ENCODE measurements around the gene CYB5R3. TPM values are rescaled to one million over a fixed set of nuclear protein-coding genes. Genes with fewer than 3 reads are reported as not detected.
"Not testable (repeated sequence)": the region's sequence is repeated elsewhere in the genome, so short reads cannot be mapped to it uniquely, and the experiment has no call there.

The CYB5R3 gene
- total RNA-seq, 4 donors from 2014 or later, result 52.6 to 120 (median 75.5) TPM

- H3K4me3 ChIP-seq (replicated peaks in 1 of 3), result no peak overlapping the region
- 84 to 91% methylated on average over 12 to 15 of the region's 15 CpGs for WGBS, 2 donors
- H3K9me3 ChIP-seq, result no peaks in the 10 kb centered on the region
- H3K27me3 ChIP-seq, result no peaks in the 10 kb centered on the region
- peaks cover 14 to 15% of the 10 kb centered on the region in 2 donors for H3K36me3 ChIP-seq
- H3K27ac ChIP-seq, result no peak overlapping the region
- DNase-seq, result no peak
- peaks cover 0 to 8% of the 10 kb centered on the region in 2 donors for H3K4me1 ChIP-seq
- intact Hi-C loops (cut with DNase I), result no loop called here
- TF ChIP-seq CTCF (IDR thresholded peaks at IDR 0.05), result no peak
- TF ChIP-seq POLR2A (IDR thresholded peaks at IDR 0.05), result no peak
These were observed 71.5 kb downstream of the CYB5R3 start for GRCh38 chr22:42577623-42578240.

- intact Hi-C loops (cut with DNase I); H3K27me3 ChIP-seq; H3K4me3 ChIP-seq (replicated peaks in 1 of 3); DNase-seq; H3K9me3 ChIP-seq; H3K4me1 ChIP-seq; H3K27ac ChIP-seq: not testable (repeated sequence)
- WGBS, 2 donors, result 97 to 98% methylated on average over 7 to 8 of the region's 9 CpGs
- peaks cover 14 to 17% of the 10 kb centered on the region in 2 donors for H3K36me3 ChIP-seq
These were observed 72.1 kb downstream of the CYB5R3 start for GRCh38 chr22:42577141-42577540.

GRCh38 chr22:42575996-42576574, 73.1 kb downstream of the CYB5R3 start:
- DNase-seq; intact Hi-C loops (cut with DNase I): not testable (repeated sequence)
- WGBS, 2 donors, result 88 to 94% methylated on average over 7 to 29 of the region's 30 CpGs

GRCh38 chr22:42574468-42574867, 74.7 kb downstream of the CYB5R3 start:
- DNase-seq; H3K27ac ChIP-seq; H3K27me3 ChIP-seq; H3K4me1 ChIP-seq; H3K9me3 ChIP-seq; intact Hi-C loops (cut with DNase I); H3K4me3 ChIP-seq (replicated peaks in 1 of 3): not testable (repeated sequence)
- peaks cover 14 to 17% of the 10 kb centered on the region in 2 donors for H3K36me3 ChIP-seq
- WGBS, 2 donors, result 81 to 93% methylated on average over 4 to 12 of the region's 21 CpGs

More at GRCh38 chr22:42575996-42576574, 73.1 kb downstream of the CYB5R3 start:
- H3K9me3 ChIP-seq; H3K27me3 ChIP-seq; H3K4me3 ChIP-seq (replicated peaks in 1 of 3); H3K4me1 ChIP-seq; H3K27ac ChIP-seq: not testable (repeated sequence)
- H3K36me3 ChIP-seq, result peaks cover 14 to 17% of the 10 kb centered on the region in 2 donors

- H3K9me3 ChIP-seq; H3K27ac ChIP-seq; DNase-seq; H3K4me3 ChIP-seq (replicated peaks in 1 of 3); H3K4me1 ChIP-seq; intact Hi-C loops (cut with DNase I); H3K27me3 ChIP-seq: not testable (repeated sequence)
- peaks cover 14 to 17% of the 10 kb centered on the region in 2 donors for H3K36me3 ChIP-seq
- WGBS, 2 donors, result 100% methylated on average over 1 of the region's 1 CpG; no CpG with 5 or more reads in 1 of the 2 donors
These were observed 75.1 kb downstream of the CYB5R3 start for GRCh38 chr22:42574046-42574445.

- H3K4me1 ChIP-seq; H3K27ac ChIP-seq; DNase-seq; H3K4me3 ChIP-seq (replicated peaks in 1 of 3); H3K9me3 ChIP-seq; H3K36me3 ChIP-seq; H3K27me3 ChIP-seq; intact Hi-C loops (cut with DNase I): not testable (repeated sequence)
- 87 to 90% methylated on average over 8 to 11 of the region's 12 CpGs for WGBS, 2 donors
These were observed 78.1 kb downstream of the CYB5R3 start for GRCh38 chr22:42571068-42571467.

GRCh38 chr22:42570580-42570979, 78.6 kb downstream of the CYB5R3 start:
- intact Hi-C loops (cut with DNase I); H3K4me1 ChIP-seq; H3K9me3 ChIP-seq; H3K27me3 ChIP-seq; H3K36me3 ChIP-seq; H3K27ac ChIP-seq; H3K4me3 ChIP-seq (replicated peaks in 1 of 3); DNase-seq: not testable (repeated sequence)
- WGBS, 2 donors, result 90 to 92% methylated on average over 8 to 9 of the region's 9 CpGs

GRCh38 chr22:42567950-42568349, 81.2 kb downstream of the CYB5R3 start:
- H3K4me1 ChIP-seq; H3K4me3 ChIP-seq (replicated peaks in 1 of 3); H3K36me3 ChIP-seq; intact Hi-C loops (cut with DNase I); DNase-seq; H3K27me3 ChIP-seq; H3K27ac ChIP-seq; H3K9me3 ChIP-seq: not testable (repeated sequence)
- WGBS, 2 donors, result 78 to 93% methylated on average over 4 to 6 of the region's 6 CpGs

Small RNAs within 50 kb of the gene (small RNA-seq; reads per million reads assigned to genes)
- not detected for gene RNU6-513P

Other genes with a start within 250 kb of the CYB5R3 start
- gene NFAM1, start 217.0 kb downstream of the CYB5R3 start, total RNA-seq, result 1 to 10 TPM in 3 of 4 donors, under 1 TPM in 1; 0.89 to 1.4 (median 1.2) TPM
- gene RRP7A, start 129.6 kb downstream of the CYB5R3 start, total RNA-seq, result 10 to 100 TPM; 20.2 to 27.8 (median 26.8) TPM
- gene SERHL2, start 95.4 kb downstream of the CYB5R3 start, total RNA-seq, result 1 to 10 TPM in 2 of 4 donors, under 1 TPM in 1, not detected in 1; 0.83 to 5.1 (median 3.1) TPM
- 10 to 100 TPM; 46.1 to 55.4 (median 49.8) TPM for gene POLDIP3, start 34.5 kb downstream of the CYB5R3 start, total RNA-seq
- not detected for gene ATP5MGL, start 8.8 kb downstream of the CYB5R3 start, total RNA-seq
- 10 to 100 TPM; 12.6 to 23.9 (median 18.0) TPM for gene A4GALT, start 71.5 kb upstream of the CYB5R3 start, total RNA-seq
- gene ARFGAP3, start 207.9 kb upstream of the CYB5R3 start, total RNA-seq, result 100 to 1,000 TPM in 2 of 4 donors, 10 to 100 TPM in 2; 82.3 to 106 (median 94.2) TPM

All from thyroid gland (tissue), 4 donors.